ENCODE data around the gene PLXNA3.

PLXNA3 gene

DNA sequence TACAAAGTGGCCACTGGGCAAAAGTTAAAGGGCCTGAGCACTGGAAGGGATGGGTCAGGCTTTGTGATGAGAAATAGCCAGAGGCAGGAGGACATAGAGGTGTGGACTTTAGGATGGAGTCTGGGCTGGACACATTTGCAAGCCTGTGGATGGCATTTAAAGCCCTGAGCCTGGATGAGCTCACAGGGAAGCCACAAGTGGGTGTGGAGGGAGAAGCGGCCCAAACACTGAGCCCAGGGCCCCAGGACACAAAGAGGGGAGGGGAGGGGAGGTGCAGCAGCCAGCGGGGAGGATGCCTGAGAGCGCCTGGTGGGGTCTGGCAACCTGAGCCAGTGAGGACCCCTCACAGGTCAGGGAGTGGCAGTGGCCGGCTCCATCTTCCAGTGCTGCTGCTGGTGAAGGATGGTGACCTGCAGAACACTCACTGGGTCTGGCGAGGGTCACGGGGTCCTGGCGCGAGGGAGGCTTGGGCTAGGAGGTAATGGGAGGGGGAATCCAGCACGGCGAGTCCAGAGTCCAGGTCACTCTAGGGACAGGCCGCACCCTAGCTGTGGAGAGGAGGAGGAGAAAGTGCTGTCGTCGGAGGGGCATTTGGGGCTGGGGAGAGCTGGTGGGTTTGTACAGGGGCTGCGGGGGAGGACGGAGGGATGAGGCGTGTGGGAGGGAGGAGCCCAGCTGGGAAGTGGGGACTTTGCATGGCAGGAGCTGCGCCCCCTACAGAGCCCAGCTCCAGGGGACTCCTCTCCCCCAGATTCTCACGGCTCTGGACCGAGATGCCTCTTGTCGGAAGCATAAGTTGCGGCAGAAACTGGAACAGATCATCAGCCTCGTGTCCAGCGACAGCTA lies 14.0 kb downstream of the PLXNA3 start:
- peaks cover 5% of the 10 kb centered on the region for H3K36me3 ChIP-seq (ENCODE audit: control insufficient read depth, low read depth, low read length)
- H3K27me3 ChIP-seq (ENCODE audit: control insufficient read depth, insufficient read depth, low read length), result no peaks in the 10 kb centered on the region
- no peak overlapping the region for H3K9ac ChIP-seq (ENCODE audit: low read length)
- H3K27ac ChIP-seq (ENCODE audit: low read length), result no peak overlapping the region
- H3K9me3 ChIP-seq (ENCODE audit: control insufficient read depth, low read depth, low read length), result peaks cover 6% of the 10 kb centered on the region
- no peaks in the 10 kb centered on the region for H3K4me1 ChIP-seq (ENCODE audit: control insufficient read depth, low read depth, low read length)
- no peak overlapping the region for H3K4me3 ChIP-seq (ENCODE audit: low read length)

DNA sequence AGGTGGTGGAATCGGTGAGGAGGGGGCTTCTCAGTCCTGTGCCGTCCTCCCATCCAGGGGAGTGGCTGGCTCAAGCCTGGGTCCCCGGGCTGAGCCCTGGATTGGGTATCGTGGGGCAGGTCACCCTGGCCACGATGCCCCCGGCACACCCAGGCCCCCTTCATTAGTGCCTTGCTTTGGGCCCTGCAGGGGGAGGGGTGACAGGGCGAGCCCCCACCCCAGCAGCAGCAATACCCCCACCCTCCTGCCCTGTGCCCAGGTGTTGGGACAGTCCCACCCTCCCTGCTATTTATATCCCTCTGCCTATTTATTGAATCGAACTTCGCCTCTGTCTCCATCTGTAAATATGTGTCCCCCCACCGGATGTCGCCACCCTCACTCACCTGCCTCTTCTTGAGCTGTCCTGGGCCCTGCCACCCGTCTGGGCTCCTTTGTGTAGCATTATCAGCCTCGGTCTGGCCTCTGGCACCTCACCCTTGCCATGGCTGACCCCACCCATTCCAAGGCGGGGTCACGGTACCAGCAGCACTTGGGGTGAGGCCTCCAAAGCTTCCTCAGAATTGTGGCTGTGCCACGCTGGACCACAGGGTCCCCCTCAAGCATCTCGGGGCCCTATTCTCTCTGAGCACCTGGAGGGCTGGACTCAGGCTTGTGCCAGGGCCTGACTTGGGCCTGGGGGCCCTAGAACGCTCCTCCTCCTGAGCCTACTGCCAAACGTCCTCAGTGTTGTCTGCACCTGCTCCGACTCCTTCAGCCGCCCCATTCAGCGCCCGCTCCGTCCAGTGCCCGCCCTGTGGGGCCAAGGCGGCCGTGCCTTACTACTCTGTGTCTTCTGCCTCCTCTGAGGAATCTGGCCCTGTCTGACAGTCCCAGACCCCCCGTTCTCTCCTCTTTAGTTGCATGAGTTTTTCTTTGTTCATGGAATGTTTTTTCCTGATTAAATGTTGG lies 14.9 kb downstream of the PLXNA3 start:
- Histone ChIP-seq H3K27ac (ENCODE audit: low read length) (no peak overlapping the region), H3K36me3 (ENCODE audit: control insufficient read depth, low read depth, low read length) (peaks cover 5% of the 10 kb centered on the region), H3K9me3 (ENCODE audit: control insufficient read depth, low read depth, low read length) (peaks cover 6% of the 10 kb centered on the region), H3K4me3 (ENCODE audit: low read length) (no peak overlapping the region), H3K9ac (ENCODE audit: low read length) (no peak overlapping the region), H3K27me3 (ENCODE audit: control insufficient read depth, insufficient read depth, low read length) (no peaks in the 10 kb centered on the region), H3K4me1 (ENCODE audit: control insufficient read depth, low read depth, low read length) (no peaks in the 10 kb centered on the region)

DNA sequence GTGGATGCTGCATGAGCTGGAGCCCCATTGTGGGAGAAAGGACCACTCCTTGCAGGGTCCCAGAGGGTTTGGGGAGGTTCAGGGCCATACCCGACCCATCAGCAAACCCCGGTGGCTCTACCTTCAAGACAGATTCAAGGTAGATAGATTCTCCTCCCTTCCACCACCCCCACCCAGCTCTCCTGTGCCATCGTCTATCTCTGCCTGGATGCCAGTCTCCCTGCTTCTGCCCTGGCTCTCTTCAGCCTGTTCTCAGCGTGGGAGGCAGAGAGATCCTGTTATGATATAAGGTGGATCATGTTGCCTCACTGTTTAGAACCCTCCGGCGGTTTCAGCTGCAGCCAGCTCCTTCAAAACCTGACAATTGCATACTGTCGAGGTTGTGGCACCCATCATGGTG lies 15.6 kb downstream of the PLXNA3 start:
- no peak overlapping the region for H3K4me3 ChIP-seq (ENCODE audit: low read length)
- H3K4me1 ChIP-seq (ENCODE audit: control insufficient read depth, low read depth, low read length), result no peaks in the 10 kb centered on the region
- no peak overlapping the region for H3K27ac ChIP-seq (ENCODE audit: low read length)
- H3K27me3 ChIP-seq (ENCODE audit: control insufficient read depth, insufficient read depth, low read length), result no peaks in the 10 kb centered on the region
- no peaks in the 10 kb centered on the region for H3K36me3 ChIP-seq (ENCODE audit: control insufficient read depth, low read depth, low read length)
- peaks cover 6% of the 10 kb centered on the region for H3K9me3 ChIP-seq (ENCODE audit: control insufficient read depth, low read depth, low read length)
- H3K9ac ChIP-seq (ENCODE audit: low read length), result no peak overlapping the region

GRCh38 chrX:154476821-154477220 lies 18.7 kb downstream of the PLXNA3 start:
- Histone ChIP-seq H3K9ac (ENCODE audit: low read length) (no peak overlapping the region), H3K4me3 (ENCODE audit: low read length) (no peak overlapping the region), H3K9me3 (ENCODE audit: control insufficient read depth, low read depth, low read length) (peaks cover 6% of the 10 kb centered on the region), H3K27me3 (ENCODE audit: control insufficient read depth, insufficient read depth, low read length) (no peaks in the 10 kb centered on the region), H3K4me1 (ENCODE audit: control insufficient read depth, low read depth, low read length) (no peaks in the 10 kb centered on the region), H3K36me3 (ENCODE audit: control insufficient read depth, low read depth, low read length) (no peaks in the 10 kb centered on the region), H3K27ac (ENCODE audit: low read length) (no peak overlapping the region)

GRCh38 chrX:154477891-154478477 lies 19.9 kb downstream of the PLXNA3 start:
- Histone ChIP-seq H3K27me3 (ENCODE audit: control insufficient read depth, insufficient read depth, low read length) (no peaks in the 10 kb centered on the region), H3K36me3 (ENCODE audit: control insufficient read depth, low read depth, low read length) (no peaks in the 10 kb centered on the region), H3K4me1 (ENCODE audit: control insufficient read depth, low read depth, low read length) (no peaks in the 10 kb centered on the region), H3K27ac (ENCODE audit: low read length) (no peak overlapping the region), H3K9ac (ENCODE audit: low read length) (no peak overlapping the region), H3K4me3 (ENCODE audit: low read length) (peak overlapping the region; percentile 54), H3K9me3 (ENCODE audit: control insufficient read depth, low read depth, low read length) (peaks cover 6% of the 10 kb centered on the region)

DNA sequence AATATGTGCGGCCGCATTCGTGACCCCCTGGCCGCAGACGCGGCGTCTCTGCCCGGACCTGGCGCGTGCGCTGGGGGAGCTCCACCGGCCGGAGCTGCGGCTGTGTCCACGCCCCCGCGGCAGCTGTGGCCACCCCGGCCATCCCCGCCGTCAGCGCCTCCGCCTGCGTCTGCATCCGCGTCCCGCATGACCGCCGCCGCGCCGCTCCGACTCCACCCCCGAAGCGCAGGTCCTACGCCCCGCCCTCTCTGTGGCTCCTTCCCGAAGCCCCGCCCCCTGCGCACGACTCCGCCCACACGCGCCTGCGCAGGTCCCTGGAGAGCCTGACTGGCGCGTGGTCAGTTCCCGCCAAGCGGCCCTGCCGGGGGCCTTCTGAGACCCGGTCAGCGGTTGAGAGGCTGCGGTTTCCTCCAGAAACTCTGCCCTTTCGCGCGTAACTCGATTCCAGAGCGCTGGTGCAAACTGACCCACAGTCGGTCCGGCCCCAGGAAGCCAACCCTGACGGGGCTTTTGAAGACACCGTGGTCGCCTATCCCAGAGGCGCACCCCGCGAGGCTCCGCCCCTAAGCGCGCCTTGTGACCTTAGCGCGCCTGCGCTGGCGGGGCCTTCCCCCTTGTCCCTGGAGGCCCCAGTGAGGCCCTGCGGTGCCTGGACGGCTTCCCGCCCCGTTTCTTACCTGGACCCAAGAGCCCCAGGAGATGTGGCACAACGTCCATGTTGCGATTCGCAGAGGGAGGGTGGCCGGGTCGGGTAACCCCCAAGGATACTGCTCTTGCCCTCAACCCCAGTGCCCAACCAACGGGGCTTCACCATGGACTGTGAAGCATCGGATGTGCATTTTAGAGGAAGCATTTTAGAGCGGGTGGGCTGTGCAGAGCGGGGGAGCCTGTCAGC lies 20.9 kb downstream of the PLXNA3 start, which contains the start of gene LAGE3:
TSS of gene LAGE3 (minus strand) at position 554 of the 895 bp plus-strand sequence. CDS start at position 188, 366 bp downstream.
- Histone ChIP-seq H3K27ac (ENCODE audit: low read length) (no peak within 1 kb of the TSS), H3K4me3 (ENCODE audit: low read length) (peak within 1 kb of the TSS; percentile 54), H3K9me3 (ENCODE audit: control insufficient read depth, low read depth, low read length) (peaks cover 6% of the 10 kb centered on the region), H3K9ac (ENCODE audit: low read length) (no peak within 1 kb of the TSS), H3K36me3 (ENCODE audit: control insufficient read depth, low read depth, low read length) (no peaks in the 10 kb centered on the region), H3K4me1 (ENCODE audit: control insufficient read depth, low read depth, low read length) (no peaks in the 10 kb centered on the region), H3K27me3 (ENCODE audit: control insufficient read depth, insufficient read depth, low read length) (no peaks in the 10 kb centered on the region)

DNA sequence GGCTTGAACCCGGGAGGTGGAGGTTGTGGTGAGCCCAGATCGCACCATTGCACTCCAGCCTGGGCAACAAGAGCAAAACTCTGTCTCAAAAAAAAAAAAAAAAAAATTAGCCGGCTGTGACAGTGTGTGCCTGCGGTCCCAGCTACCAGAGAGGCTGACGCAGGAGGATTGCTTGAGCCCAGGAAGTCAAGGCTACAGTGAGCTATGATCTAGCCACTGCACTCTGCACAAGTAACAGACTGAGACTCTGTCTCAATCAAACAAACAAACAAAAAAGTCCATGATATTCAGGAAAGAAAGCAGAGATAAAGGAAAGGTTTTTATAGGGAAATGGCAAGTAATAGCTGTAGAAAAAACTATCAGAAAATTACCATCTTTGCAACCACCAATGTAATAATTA lies 23.1 kb downstream of the PLXNA3 start:
- Histone ChIP-seq H3K27ac (ENCODE audit: low read length) (no peak overlapping the region), H3K9ac (ENCODE audit: low read length) (no peak overlapping the region), H3K27me3 (ENCODE audit: control insufficient read depth, insufficient read depth, low read length) (no peaks in the 10 kb centered on the region), H3K36me3 (ENCODE audit: control insufficient read depth, low read depth, low read length) (no peaks in the 10 kb centered on the region), H3K4me3 (ENCODE audit: low read length) (no peak overlapping the region), H3K4me1 (ENCODE audit: control insufficient read depth, low read depth, low read length) (no peaks in the 10 kb centered on the region), H3K9me3 (ENCODE audit: control insufficient read depth, low read depth, low read length) (no peaks in the 10 kb centered on the region)

DNA sequence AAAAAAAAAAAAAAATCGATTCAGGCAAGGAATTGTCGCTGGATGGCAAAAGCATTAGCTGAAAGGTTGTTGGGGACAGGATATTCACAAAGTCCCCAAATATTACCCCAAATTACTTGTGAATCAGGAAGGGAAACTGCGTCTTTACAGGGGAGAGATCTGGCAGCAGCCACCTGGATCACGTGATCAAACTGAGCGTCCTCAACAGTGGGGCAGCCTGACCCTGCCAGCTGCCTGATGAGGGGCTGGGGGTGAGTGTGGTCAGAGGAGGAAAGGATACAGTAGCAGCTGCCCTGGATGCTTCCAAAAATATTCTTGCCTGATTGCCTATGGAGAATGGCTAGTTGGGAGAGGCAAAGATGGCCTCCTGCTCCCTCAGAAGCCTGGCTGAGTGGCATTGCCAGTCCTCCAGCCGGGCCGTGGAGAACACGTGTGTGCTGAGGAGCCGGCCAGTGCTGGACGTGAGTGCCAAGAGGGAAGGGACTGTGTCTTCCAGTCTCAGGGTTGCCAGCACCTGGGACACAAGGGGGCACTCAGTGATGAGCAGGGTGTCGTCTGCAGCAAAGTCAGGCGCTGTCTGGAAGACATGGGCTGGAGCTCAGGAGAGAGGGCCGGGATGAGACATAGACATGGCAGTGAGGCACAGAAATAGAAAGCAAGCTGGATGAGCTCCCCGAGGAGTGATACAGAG lies 24.0 kb downstream of the PLXNA3 start:
- Histone ChIP-seq H3K9ac (ENCODE audit: low read length) (no peak overlapping the region), H3K36me3 (ENCODE audit: control insufficient read depth, low read depth, low read length) (no peaks in the 10 kb centered on the region), H3K4me3 (ENCODE audit: low read length) (no peak overlapping the region), H3K27ac (ENCODE audit: low read length) (no peak overlapping the region), H3K9me3 (ENCODE audit: control insufficient read depth, low read depth, low read length) (no peaks in the 10 kb centered on the region), H3K4me1 (ENCODE audit: control insufficient read depth, low read depth, low read length) (no peaks in the 10 kb centered on the region), H3K27me3 (ENCODE audit: control insufficient read depth, insufficient read depth, low read length) (no peaks in the 10 kb centered on the region)

DNA sequence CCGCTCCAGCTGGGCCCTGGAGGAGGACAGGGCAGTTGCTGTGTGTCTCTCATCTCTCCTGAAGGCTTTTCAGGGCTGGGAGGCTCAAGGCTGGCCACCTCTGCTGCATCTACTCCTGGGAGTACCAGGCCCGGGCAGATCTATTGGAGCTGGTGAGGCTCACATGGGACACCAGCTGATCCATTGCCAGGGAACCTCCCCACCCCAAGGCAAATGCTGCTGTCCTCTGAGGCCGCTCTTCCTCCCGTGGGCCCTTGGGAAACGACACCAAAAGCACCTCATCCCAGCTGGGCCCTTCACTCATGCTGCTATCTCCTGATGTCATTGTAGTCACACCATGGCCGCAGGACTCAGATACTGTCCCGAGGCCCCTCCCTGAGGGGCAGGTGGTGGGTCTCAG lies 24.7 kb downstream of the PLXNA3 start:
- Histone ChIP-seq H3K4me1 (ENCODE audit: control insufficient read depth, low read depth, low read length) (no peaks in the 10 kb centered on the region), H3K36me3 (ENCODE audit: control insufficient read depth, low read depth, low read length) (no peaks in the 10 kb centered on the region), H3K27ac (ENCODE audit: low read length) (no peak overlapping the region), H3K27me3 (ENCODE audit: control insufficient read depth, insufficient read depth, low read length) (no peaks in the 10 kb centered on the region), H3K9me3 (ENCODE audit: control insufficient read depth, low read depth, low read length) (no peaks in the 10 kb centered on the region), H3K9ac (ENCODE audit: low read length) (no peak overlapping the region), H3K4me3 (ENCODE audit: low read length) (no peak overlapping the region)

GRCh38 chrX:154483325-154483724 lies 25.2 kb downstream of the PLXNA3 start:
- Histone ChIP-seq H3K4me3 (ENCODE audit: low read length) (no peak overlapping the region), H3K4me1 (ENCODE audit: control insufficient read depth, low read depth, low read length) (no peaks in the 10 kb centered on the region), H3K27ac (ENCODE audit: low read length) (no peak overlapping the region), H3K9ac (ENCODE audit: low read length) (no peak overlapping the region), H3K9me3 (ENCODE audit: control insufficient read depth, low read depth, low read length) (peaks cover 3% of the 10 kb centered on the region), H3K36me3 (ENCODE audit: control insufficient read depth, low read depth, low read length) (no peaks in the 10 kb centered on the region), H3K27me3 (ENCODE audit: control insufficient read depth, insufficient read depth, low read length) (no peaks in the 10 kb centered on the region)

Measured in iPS-18a (cell line).